Lung (tissue), 12 donors: ENCODE results near the gene ZNF408. TPM values are rescaled to one million over a fixed set of nuclear protein-coding genes. Genes with fewer than 3 reads are reported as not detected.

Experiments
- ATAC-seq: fragments of 200-7000 bp; cut with Tn5 transposase; one replicate; pipeline ENCODE4 v1.9.1; 2020; ENCODE audit warnings: moderate number of reproducible peaks; ENCODE audit not compliant: insufficient read depth, low FRiP score
- DNase-seq, 3 donors: peaks; one replicate each; pipeline ENCODE4 v3.0.0-alpha.2; 2013 to 2017
- H3K27ac ChIP-seq, 2 donors: one replicate each; pipeline ENCODE4 v1.5.1; 2013; ENCODE audit warnings: mild to moderate bottlenecking in 2 of 2, moderate library complexity in 2 of 2, control low read depth in 1 of 2, inconsistent platforms in 1 of 2, low read depth in 1 of 2, low read length in 1 of 2
- H3K27me3 ChIP-seq, 3 donors: one replicate each; pipeline ENCODE4 v1.5.1; 2013; ENCODE audit warnings: low read length in 2 of 3; ENCODE audit not compliant: control insufficient read depth in 3 of 3, insufficient read depth in 3 of 3
- H3K36me3 ChIP-seq, 4 donors: one replicate each; pipeline ENCODE4 v1.5.1; 2013; ENCODE audit warnings: low read length in 4 of 4, mild to moderate bottlenecking in 1 of 4, moderate library complexity in 1 of 4; ENCODE audit not compliant: control insufficient read depth in 4 of 4, insufficient read depth in 4 of 4
- H3K4me1 ChIP-seq, 5 donors: one replicate each; pipeline ENCODE4 v1.5.1; 2013; ENCODE audit warnings: low read length in 5 of 5, mild to moderate bottlenecking in 2 of 5, moderate library complexity in 1 of 5; ENCODE audit not compliant: control insufficient read depth in 5 of 5, insufficient read depth in 5 of 5
- H3K4me3 ChIP-seq: one replicate; pipeline ENCODE4 v1.5.1; 2013; ENCODE audit warnings: mild to moderate bottlenecking, control low read depth, moderate library complexity
- H3K9ac ChIP-seq, 2 donors: one replicate each; pipeline ENCODE4 v1.5.1; 2013; ENCODE audit warnings: low read length in 2 of 2, control low read depth in 1 of 2; ENCODE audit not compliant: insufficient read depth in 1 of 2
- H3K9me3 ChIP-seq, 4 donors: one replicate each; pipeline ENCODE4 v1.5.1; 2013; ENCODE audit warnings: low read length in 3 of 4, mild to moderate bottlenecking in 1 of 4, moderate library complexity in 1 of 4; ENCODE audit not compliant: control insufficient read depth in 4 of 4, insufficient read depth in 3 of 4
- CTCF ChIP-seq: IDR thresholded peaks from 2 replicates; pipeline ENCODE4 v1.5.1; 2012; ENCODE audit warnings: mild to moderate bottlenecking; ENCODE audit errors: control extremely low read depth, extremely low read depth
- WGBS, 2 donors: extraction: QIAGEN DNeasy Blood & Tissue Kit; methylation state at CpG; one replicate each; pipeline ENCODE4 v1.1.7; 2013; 5-methylcytosine and 5-hydroxymethylcytosine counted together
- polyA plus RNA-seq, 2 donors: library from polyadenylated mRNA; stranded (reverse); fragments of 200-250 nt; gene quantifications; one replicate each; pipeline ENCODE4 v1.2.1, GENCODE V29; 2013
- total RNA-seq, 2 donors: library from RNA; depleted of rRNA in 1 of 2; stranded (reverse); fragments of >200 nt in 1 of 2; gene quantifications; one replicate each; pipeline ENCODE4 v1.2.1, GENCODE V29; 2014 to 2021
- donor health status: control.
- donor health status: control.
- donor health status: Bipolar disorder and iron deficiency.
- donor health status: healthy.
- donor health status: DM: yes; HTN: yes; CAD: no.

Gene ZNF408
- total and polyA plus RNA-seq, 4 donors = 3.2 to 12.7 (median 6.9) TPM

DNA sequence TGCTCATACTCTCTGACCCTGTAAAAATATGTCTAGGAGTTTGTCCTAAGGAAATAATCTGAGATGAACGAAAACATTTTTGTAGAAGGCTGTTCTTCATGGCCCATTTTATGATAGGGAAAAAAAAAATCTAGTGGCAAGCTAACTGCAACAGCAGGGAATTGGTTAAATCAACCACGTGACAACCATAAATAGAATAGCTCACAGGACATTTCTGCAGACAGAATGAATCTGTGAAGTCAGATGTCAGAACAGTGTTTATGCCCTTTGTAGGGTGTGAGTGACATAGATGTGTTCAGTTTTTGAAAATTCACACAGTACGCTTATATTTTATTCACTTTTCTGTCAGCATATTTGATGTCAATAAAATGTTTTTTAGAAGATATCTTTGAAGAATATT is 16.5 kb upstream of the ZNF408 start:
- WGBS, 2 donors = 80% methylated on average over 3 of the region's 3 CpGs
- Histone ChIP-seq H3K27me3 (no peaks in the 10 kb centered on the region), H3K36me3 (peaks cover 14 to 54% (median 20%) of the 10 kb centered on the region in 4 donors), H3K27ac (peak overlapping the region in 1 of 2 donors; percentile 47), H3K4me1 (peaks cover 0 to 18% (median 4%) of the 10 kb centered on the region in 5 donors), H3K9me3 (no peaks in the 10 kb centered on the region), H3K4me3 (no peak overlapping the region), H3K9ac (no peak overlapping the region)
- DNase-seq (no peak), ATAC-seq (no peak)
- TF ChIP-seq CTCF = no peak

GRCh38 chr11:46686886-46687795 is 13.7 kb upstream of the ZNF408 start:
- TF ChIP-seq CTCF = no peak
- H3K27ac ChIP-seq = peak overlapping the region; percentile 11 to 80
- DNase-seq (peak; percentile 58 to 92 (median 81)), ATAC-seq (no peak)
- peak overlapping the region in 1 of 2 donors; percentile 67 for H3K9ac ChIP-seq
- no peak overlapping the region for H3K4me3 ChIP-seq
- H3K4me1 ChIP-seq = peaks cover 0 to 18% (median 4%) of the 10 kb centered on the region in 5 donors
- H3K36me3 ChIP-seq = peaks cover 3 to 35% (median 13%) of the 10 kb centered on the region in 4 donors
- H3K9me3 ChIP-seq = no peaks in the 10 kb centered on the region
- WGBS, 2 donors = 72 to 75% methylated on average over 15 of the region's 15 CpGs
- no peaks in the 10 kb centered on the region for H3K27me3 ChIP-seq

DNA sequence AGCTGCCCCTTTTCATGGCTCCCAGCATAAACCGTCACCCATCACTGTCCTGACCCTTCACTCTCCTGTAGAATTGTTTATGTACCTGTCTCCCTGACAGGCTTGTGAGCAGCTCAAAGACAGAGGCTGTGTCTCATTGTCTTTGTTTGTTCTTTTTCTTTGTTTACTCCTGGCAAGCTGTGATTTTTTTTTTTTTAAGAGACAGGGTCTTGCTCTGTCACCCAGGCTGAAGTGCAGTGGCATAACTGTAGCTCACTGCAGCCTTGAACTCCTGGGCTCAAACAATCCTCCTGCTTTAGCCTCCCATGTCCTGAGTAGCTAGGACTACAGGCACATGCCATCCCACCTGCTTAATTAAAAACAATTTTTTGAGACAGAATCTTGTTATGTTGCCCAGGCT is 10.1 kb upstream of the ZNF408 start:
- no peaks in the 10 kb centered on the region for H3K9me3 ChIP-seq
- H3K4me3 ChIP-seq = no peak overlapping the region
- H3K27me3 ChIP-seq = no peaks in the 10 kb centered on the region
- peaks cover 0 to 18% (median 4%) of the 10 kb centered on the region in 5 donors for H3K4me1 ChIP-seq
- no peak for TF ChIP-seq CTCF
- 92 to 100% methylated on average over 1 of the region's 1 CpG for WGBS, 2 donors
- H3K9ac ChIP-seq = no peak overlapping the region
- DNase-seq (no peak), ATAC-seq (no peak)
- H3K36me3 ChIP-seq = peaks cover 3 to 51% (median 25%) of the 10 kb centered on the region in 4 donors
- H3K27ac ChIP-seq = no peak overlapping the region
